Gastroesophageal sphincter (tissue), 4 donors: ENCODE results near the gene KCNC3. TPM values are rescaled to one million over a fixed set of nuclear protein-coding genes. Genes with fewer than 3 reads are reported as not detected.

ENCODE experiments used
- ATAC-seq: fragments of 150-250 bp; one replicate; pipeline ENCODE4 v1.9.1; 2016; ENCODE audit warnings: mild to moderate bottlenecking, moderate library complexity
- H3K27ac ChIP-seq, 4 donors: fragments of 200-600 bp; sonication (generic) in 3 of 4; 1 replicate in 3 of 4; 2 replicates in 1 of 4; pipeline ENCODE4 v1.5.1; 2016 to 2019
- H3K27me3 ChIP-seq: fragments of 200-600 bp; sonication (generic); one replicate; pipeline ENCODE4 v1.5.1; 2019
- H3K36me3 ChIP-seq, 2 donors: fragments of 200-600 bp; sonication (generic); one replicate each; pipeline ENCODE4 v1.5.1; 2019; ENCODE audit warnings: control low read depth in 1 of 2
- H3K4me1 ChIP-seq, 3 donors: fragments of 200-600 bp; sonication (generic); 1 replicate in 2 of 3; 2 replicates in 1 of 3; pipeline ENCODE4 v1.5.1; 2016 to 2019; ENCODE audit warnings: control low read depth in 2 of 3
- H3K4me3 ChIP-seq, 2 donors: fragments of 200-600 bp; sonication (generic); one replicate each; pipeline ENCODE4 v1.5.1; 2019; ENCODE audit warnings: mild to moderate bottlenecking in 1 of 2, moderate library complexity in 1 of 2
- H3K9me3 ChIP-seq, 3 donors: fragments of 200-600 bp; sonication (generic); one replicate each; pipeline ENCODE4 v1.5.1; 2017 to 2019; ENCODE audit warnings: control low read depth in 2 of 3
- CTCF ChIP-seq, 4 experiments: fragments of 200-600 bp in 2 of 4; fragments of 450-650 bp in 2 of 4; sonication (generic) in 1 of 4; IDR thresholded peaks; one replicate each; pipeline ENCODE4 v1.5.1; 2017 to 2019; ENCODE audit warnings: antibody characterized with exemption in 4 of 4, mild to moderate bottlenecking in 2 of 4, moderate library complexity in 2 of 4
- EP300 ChIP-seq: sonication (generic); formaldehyde crosslinking; IDR thresholded peaks from one replicate; pipeline ENCODE4 v1.6.1; 2017; ENCODE audit warnings: antibody characterized with exemption, mild to moderate bottlenecking
- POLR2A ChIP-seq, 2 donors: fragments of 450-650 bp; IDR thresholded peaks; one replicate each; pipeline ENCODE4 v1.6.1; 2017; ENCODE audit warnings: antibody characterized with exemption in 2 of 2, mild to moderate bottlenecking in 2 of 2, moderate library complexity in 1 of 2
- POLR2AphosphoS5 ChIP-seq: sonication (generic); formaldehyde crosslinking; IDR thresholded peaks from one replicate; pipeline ENCODE4 v1.6.1; 2017; ENCODE audit warnings: antibody characterized with exemption
- WGBS, 2 donors: methylation state at CpG; one replicate each; pipeline ENCODE4 v1.1.5; 2018; ENCODE audit warnings: low coverage in 1 of 2; 5-methylcytosine and 5-hydroxymethylcytosine counted together
- total RNA-seq, 4 donors: library from RNA; depleted of rRNA; stranded (reverse); fragments of >200 nt; gene quantifications; one replicate each; pipeline ENCODE4 v1.1.0, GENCODE V29; 2016

Gene KCNC3
- total RNA-seq, 4 donors from 2014 or later, result 0.16 to 0.67 (median 0.58) TPM; not detected in 1

GRCh38 chr19:50328873-50329145, 368 bp downstream of the KCNC3 start:
- Histone ChIP-seq H3K27me3 (peaks cover 80% of the 10 kb centered on the region), H3K36me3 (no peaks in the 10 kb centered on the region), H3K9me3 (no peaks in the 10 kb centered on the region), H3K27ac (peak overlapping the region in 1 of 4 donors; percentile 53), H3K4me3 (peak overlapping the region in 1 of 2 donors; percentile 49), H3K4me1 (peaks cover 0 to 76% (median 25%) of the 10 kb centered on the region in 3 donors)
- TF ChIP-seq POLR2AphosphoS5 (no peak), CTCF (IDR thresholded peaks at IDR 0.05) (peak in 2 of 4 experiments; percentile 0 to 29)
- no peak for ATAC-seq
- no CpG with 5 or more reads among the region's 40 CpGs for WGBS, 2 donors

DNA sequence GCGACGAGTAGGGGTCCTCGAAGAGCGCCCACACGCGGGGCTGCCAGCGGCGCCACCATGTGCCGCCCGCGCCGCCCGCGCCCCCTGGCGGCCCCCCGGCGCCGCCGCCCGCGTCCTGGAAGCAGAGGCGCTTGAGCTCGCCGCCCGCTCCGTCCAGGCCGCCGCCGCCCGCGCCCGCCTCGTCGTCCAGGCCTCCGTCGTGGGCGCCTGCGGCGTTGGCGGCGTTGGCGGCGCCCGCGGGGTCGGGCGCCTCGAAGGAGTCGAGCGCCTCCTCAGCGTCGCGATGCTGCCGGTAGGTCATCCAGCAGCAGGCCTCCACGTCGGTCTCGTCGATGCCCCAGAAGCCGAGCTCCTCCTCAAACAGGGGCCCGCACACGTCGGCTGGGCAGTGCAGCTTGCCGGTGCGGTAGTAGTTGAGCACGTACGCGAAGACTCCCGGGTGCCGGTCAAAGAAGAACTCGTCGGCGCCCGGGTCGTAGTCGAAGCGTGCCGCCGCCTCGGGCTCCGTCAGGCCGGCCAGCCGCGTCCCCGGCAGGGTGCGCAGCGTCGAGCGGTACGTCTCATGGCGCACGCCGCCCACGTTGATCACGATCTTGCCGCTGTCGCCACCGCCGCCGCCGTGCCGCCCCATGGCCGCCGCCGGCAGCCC, 829 bp downstream of the KCNC3 start:
- no CpG with 5 or more reads among the region's 104 CpGs for WGBS, 2 donors
- Histone ChIP-seq H3K27ac (peak overlapping the region in 2 of 4 donors; percentile 30 to 53), H3K4me3 (peak overlapping the region in 1 of 2 donors; percentile 49), H3K27me3 (peaks cover 76% of the 10 kb centered on the region), H3K36me3 (no peaks in the 10 kb centered on the region), H3K9me3 (no peaks in the 10 kb centered on the region), H3K4me1 (peaks cover 0 to 72% (median 25%) of the 10 kb centered on the region in 3 donors)
- ATAC-seq, result peak; percentile 0
- TF ChIP-seq EP300 (no peak), POLR2A (IDR thresholded peaks at IDR 0.05) (no peak), CTCF (IDR thresholded peaks at IDR 0.05) (peak in 1 of 4 experiments; percentile 6), POLR2AphosphoS5 (no peak)

DNA sequence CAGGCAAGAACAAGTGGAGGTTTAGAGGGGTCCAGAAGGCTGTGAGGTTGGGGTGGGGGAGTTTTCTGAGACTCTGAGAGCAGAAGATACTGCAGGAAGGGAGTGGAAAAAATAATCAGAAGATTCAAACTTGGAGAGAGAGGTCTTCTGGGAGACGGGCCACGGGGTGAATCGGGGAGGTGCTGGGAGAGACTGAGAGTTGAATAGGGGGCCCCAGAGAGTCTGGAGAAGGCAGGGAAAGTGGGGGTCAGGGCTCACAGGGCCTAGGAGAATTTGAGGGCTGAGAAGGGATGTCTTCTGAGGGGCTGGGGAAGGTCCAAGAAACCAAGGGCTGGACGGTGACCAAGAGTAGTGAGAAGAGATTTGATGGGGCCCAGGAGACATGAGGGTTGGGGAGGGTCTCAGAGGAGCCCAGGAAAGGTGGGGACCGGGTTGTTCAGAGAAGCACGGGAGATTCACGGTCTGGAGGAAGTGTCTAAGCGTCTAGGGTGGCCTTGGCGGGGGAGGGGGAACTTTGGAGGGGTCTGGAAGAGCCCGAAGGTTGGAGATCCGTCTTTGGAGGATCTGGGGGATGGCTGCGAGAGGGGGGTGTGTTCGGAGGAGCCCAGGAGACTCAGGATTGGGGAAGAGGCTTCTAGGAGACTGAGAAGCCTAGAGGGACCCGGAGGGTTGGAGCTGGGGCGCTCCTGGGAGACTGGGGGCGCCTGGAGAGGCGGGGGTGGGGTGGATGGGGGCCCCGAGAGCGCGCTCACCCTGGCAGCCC, 1.5 kb downstream of the KCNC3 start:
- no peak for TF ChIP-seq POLR2A (IDR thresholded peaks at IDR 0.05)
- TF ChIP-seq CTCF (IDR thresholded peaks at IDR 0.05), result no peak
- TF ChIP-seq POLR2AphosphoS5, result no peak
- no peak for TF ChIP-seq EP300
- peaks cover 74% of the 10 kb centered on the region for H3K27me3 ChIP-seq
- H3K4me3 ChIP-seq, result peak overlapping the region in 1 of 2 donors; percentile 49

GRCh38 chr19:50327013-50327412, 2.2 kb downstream of the KCNC3 start:
- Histone ChIP-seq H3K36me3 (no peaks in the 10 kb centered on the region), H3K27me3 (peaks cover 73% of the 10 kb centered on the region), H3K4me1 (peaks cover 0 to 58% (median 25%) of the 10 kb centered on the region in 3 donors), H3K4me3 (no peak overlapping the region), H3K27ac (no peak overlapping the region), H3K9me3 (no peaks in the 10 kb centered on the region)
- 26 to 29% methylated on average over 2 to 4 of the region's 4 CpGs for WGBS, 2 donors
- ATAC-seq, result no peak
- TF ChIP-seq EP300 (no peak), POLR2AphosphoS5 (no peak), CTCF (IDR thresholded peaks at IDR 0.05) (no peak), POLR2A (IDR thresholded peaks at IDR 0.05) (no peak)

More for the DNA sequence above, 1.5 kb downstream of the KCNC3 start:
- H3K4me1 ChIP-seq, result peaks cover 0 to 65% (median 25%) of the 10 kb centered on the region in 3 donors
- H3K9me3 ChIP-seq, result no peaks in the 10 kb centered on the region
- H3K36me3 ChIP-seq, result no peaks in the 10 kb centered on the region
- 13 to 20% methylated on average over 12 to 14 of the region's 20 CpGs for WGBS, 2 donors
- no peak for ATAC-seq
- no peak overlapping the region for H3K27ac ChIP-seq
